Measurements from ENCODE around the gene SETD4. TPM values are rescaled to one million over a fixed set of nuclear protein-coding genes. Genes with fewer than 3 reads are reported as not detected.

The SETD4 gene
- total RNA-seq, 2 donors from 2014 or later, result 11.5 TPM

- intact Hi-C loops (cut with DNase I), result no loop called here
- DNase-seq, result no peak
- ATAC-seq, result no peak
These were observed 4.8 kb downstream of the SETD4 start for GRCh38 chr21:36055551-36055950.

- intact Hi-C loops (cut with DNase I), result no loop called here
- ATAC-seq (no peak), DNase-seq (no peak)
These were observed 6.6 kb downstream of the SETD4 start for GRCh38 chr21:36053715-36054062.

- intact Hi-C loops (cut with DNase I), result no loop called here
- no peak for ATAC-seq
- DNase-seq, result no peak
These were observed 7.2 kb downstream of the SETD4 start for GRCh38 chr21:36052860-36053714.

- ATAC-seq (no peak), DNase-seq (no peak)
- intact Hi-C loops (cut with DNase I), result no loop called here
These were observed 12.0 kb downstream of the SETD4 start for GRCh38 chr21:36048357-36048756.

GRCh38 chr21:36047139-36047538, 13.2 kb downstream of the SETD4 start:
- no peak for ATAC-seq
- DNase-seq, result no peak
- intact Hi-C loops (cut with DNase I), result no loop called here

GRCh38 chr21:36045993-36046392, 14.3 kb downstream of the SETD4 start:
- intact Hi-C loops (cut with DNase I), result no loop called here

GRCh38 chr21:36044056-36044455, 16.3 kb downstream of the SETD4 start:
- no peak for ATAC-seq
- DNase-seq, result no peak
- intact Hi-C loops (cut with DNase I), result no loop called here

More at GRCh38 chr21:36045993-36046392, 14.3 kb downstream of the SETD4 start:
- no peak for DNase-seq
- no peak for ATAC-seq

- intact Hi-C loops (cut with DNase I), result no loop called here
These were observed 18.4 kb downstream of the SETD4 start for GRCh38 chr21:36041910-36042309.

GRCh38 chr21:36040389-36040788, 19.9 kb downstream of the SETD4 start:
- ATAC-seq, result no peak
- no peak for DNase-seq
- intact Hi-C loops (cut with DNase I), result no loop called here

More at GRCh38 chr21:36041910-36042309, 18.4 kb downstream of the SETD4 start:
- DNase-seq (no peak), ATAC-seq (no peak)

- ATAC-seq, result no peak
- no peak for DNase-seq
- intact Hi-C loops (cut with DNase I), result no loop called here
These were observed 20.5 kb downstream of the SETD4 start for GRCh38 chr21:36039861-36040260.

GRCh38 chr21:36038701-36039497, 21.4 kb downstream of the SETD4 start:
- DNase-seq (no peak), ATAC-seq (no peak)

GRCh38 chr21:36035381-36035791, 24.9 kb downstream of the SETD4 start:
- peak; percentile 77 to 88 for ATAC-seq
- DNase-seq, result no peak
- intact Hi-C loops (cut with DNase I), result no loop called here

More at GRCh38 chr21:36038701-36039497, 21.4 kb downstream of the SETD4 start:
- intact Hi-C loops (cut with DNase I), result no loop called here

GRCh38 chr21:36034211-36034913, 26.0 kb downstream of the SETD4 start:
- DNase-seq (no peak), ATAC-seq (no peak)
- intact Hi-C loops (cut with DNase I), result no loop called here

- ATAC-seq, result no peak
These were observed 27.5 kb downstream of the SETD4 start for GRCh38 chr21:36032647-36033406.

GRCh38 chr21:36030581-36031189, 29.6 kb downstream of the SETD4 start:
- intact Hi-C loops (cut with DNase I), result no loop called here
- DNase-seq, result no peak

More at GRCh38 chr21:36032647-36033406, 27.5 kb downstream of the SETD4 start:
- no peak for DNase-seq
- intact Hi-C loops (cut with DNase I), result no loop called here

GRCh38 chr21:36029309-36029708, 31.0 kb downstream of the SETD4 start:
- ATAC-seq (no peak), DNase-seq (no peak)
- intact Hi-C loops (cut with DNase I), result loop anchor here in 1 of 2 donors (10.0 kb wide), 1 partner anchor 1285 kb away; no protein-coding TSS in a partner anchor

More at GRCh38 chr21:36030581-36031189, 29.6 kb downstream of the SETD4 start:
- ATAC-seq, result no peak

GRCh38 chr21:36028127-36029069, 31.9 kb downstream of the SETD4 start:
- ATAC-seq (peak; percentile 90 to 92), DNase-seq (peak; percentile 68)
- intact Hi-C loops (cut with DNase I), result loop anchor here in 1 of 2 donors (10.0 kb wide), 1 partner anchor 1284 kb away; no protein-coding TSS in a partner anchor
